Esophagus squamous epithelium (tissue), 4 donors: Measurements from ENCODE around the gene BMERB1.
"Not testable (repeated sequence)": the region's sequence is repeated elsewhere in the genome, so short reads cannot be mapped to it uniquely, and the experiment has no call there.

Experiments used
- CTCF ChIP-seq, 6 experiments: fragments of 450-650 bp in 4 of 6; fragments of 200-600 bp in 2 of 6; sonication (generic) in 2 of 6; IDR thresholded peaks; one replicate each; pipeline ENCODE4 v1.5.1; 2016 to 2019; ENCODE audit warnings: antibody characterized with exemption in 6 of 6, mild to moderate bottlenecking in 4 of 6, moderate library complexity in 4 of 6
- POLR2A ChIP-seq, 4 donors: fragments of 450-650 bp; IDR thresholded peaks; one replicate each; pipeline ENCODE4 v1.6.1; 2017; ENCODE audit warnings: antibody characterized with exemption in 4 of 4, mild to moderate bottlenecking in 4 of 4, moderate library complexity in 3 of 4

- not testable (repeated sequence) for TF ChIP-seq CTCF, POLR2A (IDR thresholded peaks at IDR 0.05)
Observed at GRCh38 chr16:15407756-15408155, 26.6 kb upstream of the BMERB1 start.
